NOMO-1 (cell line): Measurements from ENCODE around the gene TSPY9.
"Not testable (repeated sequence)": the region's sequence is repeated elsewhere in the genome, so short reads cannot be mapped to it uniquely, and the experiment has no call there.

Experiments used
- DNase-seq, 2 experiments: peaks; one replicate each; lab custom pipeline; 2025; ENCODE audit not compliant: unreplicated experiment in 2 of 2; lab: John Stamatoyannopoulos, UW

Gene TSPY9, protein sequence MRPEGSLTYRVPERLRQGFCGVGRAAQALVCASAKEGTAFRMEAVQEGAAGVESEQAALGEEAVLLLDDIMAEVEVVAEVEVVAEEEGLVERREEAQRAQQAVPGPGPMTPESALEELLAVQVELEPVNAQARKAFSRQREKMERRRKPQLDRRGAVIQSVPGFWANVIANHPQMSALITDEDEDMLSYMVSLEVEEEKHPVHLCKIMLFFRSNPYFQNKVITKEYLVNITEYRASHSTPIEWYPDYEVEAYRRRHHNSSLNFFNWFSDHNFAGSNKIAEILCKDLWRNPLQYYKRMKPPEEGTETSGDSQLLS

DNA sequence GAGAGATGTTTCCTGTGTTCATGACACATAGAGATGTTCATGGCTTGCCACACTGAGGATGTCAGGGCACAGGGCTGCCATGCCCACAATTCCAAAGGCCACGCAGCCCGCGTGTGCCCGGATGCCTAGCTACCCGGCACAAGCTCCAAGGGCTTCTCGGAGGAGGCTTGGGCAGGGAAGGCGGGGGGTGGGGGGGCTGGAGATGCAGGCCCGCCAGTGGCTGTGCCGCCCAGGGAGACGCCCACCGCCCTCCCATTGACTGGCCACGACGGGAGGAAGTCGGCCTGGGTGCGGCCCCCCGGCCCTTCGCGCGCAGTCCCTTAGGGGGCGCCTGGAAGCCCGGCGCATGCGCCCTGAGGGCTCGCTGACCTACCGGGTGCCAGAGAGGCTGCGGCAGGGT is at the start of gene TSPY9:
TSS of gene TSPY9 (plus strand) at position 301 of the 400 bp plus-strand sequence. CDS start at position 347, 46 bp downstream.
- not testable (repeated sequence) for DNase-seq

DNA sequence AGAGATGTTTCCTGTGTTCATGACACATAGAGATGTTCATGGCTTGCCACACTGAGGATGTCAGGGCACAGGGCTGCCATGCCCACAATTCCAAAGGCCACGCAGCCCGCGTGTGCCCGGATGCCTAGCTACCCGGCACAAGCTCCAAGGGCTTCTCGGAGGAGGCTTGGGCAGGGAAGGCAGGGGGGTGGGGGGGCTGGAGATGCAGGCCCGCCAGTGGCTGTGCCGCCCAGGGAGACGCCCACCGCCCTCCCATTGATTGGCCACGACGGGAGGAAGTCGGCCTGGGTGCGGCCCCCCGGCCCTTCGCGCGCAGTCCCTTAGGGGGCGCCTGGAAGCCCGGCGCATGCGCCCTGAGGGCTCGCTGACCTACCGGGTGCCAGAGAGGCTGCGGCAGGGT is 20.4 kb upstream of the TSPY9 start, which contains the start of gene TSPY1:
TSS of gene TSPY1 (plus strand) at position 301 of the 400 bp plus-strand sequence. CDS start at position 347, 46 bp downstream.
- DNase-seq: not testable (repeated sequence)

DNA sequence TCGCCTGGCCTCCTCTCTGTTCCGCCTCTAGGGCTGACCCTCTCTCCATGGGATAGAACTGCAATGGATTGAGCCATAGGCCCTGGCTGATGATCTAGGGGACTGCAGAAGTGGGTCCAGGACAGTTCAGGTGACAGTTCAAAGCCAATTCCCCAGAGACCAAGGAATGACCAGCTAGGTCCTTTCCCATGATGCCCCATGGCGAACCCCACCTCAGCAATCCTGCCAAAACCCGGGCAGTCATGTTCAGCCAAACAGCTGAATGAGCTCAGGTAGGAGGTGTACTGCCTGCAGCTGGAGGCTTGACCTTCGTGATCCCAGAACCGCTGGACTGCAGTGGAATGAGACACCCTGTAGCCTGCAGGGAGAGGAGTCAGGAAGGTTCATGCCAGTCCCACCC is 17.3 kb downstream of the TSPY9 start:
- DNase-seq: not testable (repeated sequence)

DNA sequence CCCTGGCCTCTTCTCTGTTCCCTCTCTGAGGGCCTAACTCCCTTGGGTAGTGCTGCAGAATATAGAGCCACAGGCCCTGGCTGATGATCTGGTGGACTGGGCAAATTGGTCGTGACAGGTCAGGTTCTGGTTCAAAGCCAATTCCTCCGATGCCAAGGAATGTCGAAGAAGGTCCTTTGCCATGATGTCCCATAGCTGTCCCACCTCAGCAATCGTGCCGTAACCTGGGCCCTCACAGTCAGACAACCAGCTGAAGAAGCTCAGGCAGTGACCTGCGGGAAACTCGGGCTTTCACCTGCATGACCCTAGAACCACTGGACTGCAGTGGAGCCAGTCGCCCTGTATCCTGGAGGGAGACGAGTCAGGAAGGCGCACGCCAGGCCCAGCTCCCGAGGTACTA is 29.2 kb downstream of the TSPY9 start:
- DNase-seq: not testable (repeated sequence)

DNA sequence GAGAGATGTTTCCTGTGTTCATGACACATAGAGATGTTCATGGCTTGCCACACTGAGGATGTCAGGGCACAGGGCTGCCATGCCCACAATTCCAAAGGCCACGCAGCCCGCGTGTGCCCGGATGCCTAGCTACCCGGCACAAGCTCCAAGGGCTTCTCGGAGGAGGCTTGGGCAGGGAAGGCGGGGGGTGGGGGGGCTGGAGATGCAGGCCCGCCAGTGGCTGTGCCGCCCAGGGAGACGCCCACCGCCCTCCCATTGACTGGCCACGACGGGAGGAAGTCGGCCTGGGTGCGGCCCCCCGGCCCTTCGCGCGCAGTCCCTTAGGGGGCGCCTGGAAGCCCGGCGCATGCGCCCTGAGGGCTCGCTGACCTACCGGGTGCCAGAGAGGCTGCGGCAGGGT is 40.5 kb downstream of the TSPY9 start, which contains the start of gene TSPY10:
TSS of gene TSPY10 (plus strand) at position 301 of the 400 bp plus-strand sequence. CDS start at position 347, 46 bp downstream.
- not testable (repeated sequence) for DNase-seq
